PFSK-1 (cell line): ENCODE results near the gene SERP1.

Experiments used
- POLR2AphosphoS5 ChIP-seq: IDR thresholded peaks from 2 replicates; pipeline ENCODE4 v1.6.1; 2012; ENCODE audit warnings: low read depth, mild to moderate bottlenecking, control low read depth, low read length, moderate library complexity
- REST ChIP-seq, 2 experiments: IDR thresholded peaks; 2 replicates each; pipeline versions ENCODE4 v1.6.1 to v1.8.0; 2011 to 2012; ENCODE audit warnings: low read depth in 2 of 2, low read length in 2 of 2, control low read depth in 1 of 2, inconsistent platforms in 1 of 2, mild to moderate bottlenecking in 1 of 2, moderate library complexity in 1 of 2; ENCODE audit not compliant: insufficient read depth in 1 of 2
- SIN3A ChIP-seq: IDR thresholded peaks from 2 replicates; pipeline ENCODE4 v1.6.1; 2012; ENCODE audit warnings: mild to moderate bottlenecking, low read length, moderate library complexity, borderline replicate concordance; ENCODE audit not compliant: insufficient read depth
- TAF1 ChIP-seq: IDR thresholded peaks from 2 replicates; pipeline ENCODE4 v1.6.1; 2012; ENCODE audit warnings: low read length, control low read depth, borderline replicate concordance; ENCODE audit not compliant: insufficient read depth

GRCh38 chr3:150519026-150519425 is 27.3 kb downstream of the SERP1 start:
- TF ChIP-seq REST (IDR thresholded peaks at IDR 0.05; ENCODE audit: insufficient read depth in 1 of 2, low read depth in 2 of 2, low read length in 2 of 2) (no peak), SIN3A (no peak), TAF1 (no peak), POLR2AphosphoS5 (no peak)
